ENCODE data around the gene PSMB3.

PSMB3 gene

DNA sequence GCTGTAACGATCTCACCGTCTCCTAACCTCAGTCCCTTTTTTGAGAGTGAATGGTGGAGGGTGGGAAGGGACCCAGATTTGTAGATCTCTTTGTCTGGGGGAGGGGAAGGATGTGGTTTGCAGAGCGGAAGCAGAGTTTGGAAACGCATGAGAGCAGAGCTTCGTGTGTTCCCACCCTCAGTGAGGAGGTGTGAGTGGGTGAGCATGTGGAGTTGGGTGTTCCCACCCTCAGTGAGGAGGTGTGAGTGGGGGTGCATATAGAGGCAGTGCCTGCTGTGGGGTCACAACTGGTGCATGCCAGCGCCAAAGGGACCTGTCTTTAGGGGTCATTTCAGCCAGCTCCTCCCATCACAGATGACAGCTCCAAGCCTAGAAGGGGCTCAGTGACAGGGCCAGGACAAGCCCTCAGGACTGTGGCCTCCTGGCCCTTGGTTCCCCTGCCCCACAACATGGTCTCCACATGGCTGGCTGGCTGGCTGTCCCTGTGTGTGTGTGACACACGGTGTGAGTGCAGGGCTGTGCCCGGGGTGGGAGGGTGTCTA lies 24.2 kb upstream of the PSMB3 start:
- H3K4me3 ChIP-seq (ENCODE audit: low read depth, low read length): no peak overlapping the region

GRCh38 chr17:38729368-38729885 lies 23.1 kb upstream of the PSMB3 start:
- Histone ChIP-seq H3K27ac (peak overlapping the region; percentile 71), H3K27me3 (ENCODE audit: insufficient read depth, low read depth, severe bottlenecking) (no peaks in the 10 kb centered on the region), H3K4me3 (ENCODE audit: low read depth, low read length) (peak overlapping the region; percentile 65), H3K9me3 (ENCODE audit: severe bottlenecking) (no peaks in the 10 kb centered on the region), H3K36me3 (peaks cover 35% of the 10 kb centered on the region)
- DNase-seq: no peak
- TF ChIP-seq CTCF (IDR thresholded peaks at IDR 0.05; ENCODE audit: low read depth, low read length): no peak

More for the DNA sequence above, 24.2 kb upstream of the PSMB3 start:
- no peaks in the 10 kb centered on the region for H3K27me3 ChIP-seq (ENCODE audit: insufficient read depth, low read depth, severe bottlenecking)
- H3K9me3 ChIP-seq (ENCODE audit: severe bottlenecking): no peaks in the 10 kb centered on the region
- TF ChIP-seq CTCF (IDR thresholded peaks at IDR 0.05; ENCODE audit: low read depth, low read length): no peak
- DNase-seq: no peak
- peaks cover 40% of the 10 kb centered on the region for H3K36me3 ChIP-seq
- no peak overlapping the region for H3K27ac ChIP-seq

DNA sequence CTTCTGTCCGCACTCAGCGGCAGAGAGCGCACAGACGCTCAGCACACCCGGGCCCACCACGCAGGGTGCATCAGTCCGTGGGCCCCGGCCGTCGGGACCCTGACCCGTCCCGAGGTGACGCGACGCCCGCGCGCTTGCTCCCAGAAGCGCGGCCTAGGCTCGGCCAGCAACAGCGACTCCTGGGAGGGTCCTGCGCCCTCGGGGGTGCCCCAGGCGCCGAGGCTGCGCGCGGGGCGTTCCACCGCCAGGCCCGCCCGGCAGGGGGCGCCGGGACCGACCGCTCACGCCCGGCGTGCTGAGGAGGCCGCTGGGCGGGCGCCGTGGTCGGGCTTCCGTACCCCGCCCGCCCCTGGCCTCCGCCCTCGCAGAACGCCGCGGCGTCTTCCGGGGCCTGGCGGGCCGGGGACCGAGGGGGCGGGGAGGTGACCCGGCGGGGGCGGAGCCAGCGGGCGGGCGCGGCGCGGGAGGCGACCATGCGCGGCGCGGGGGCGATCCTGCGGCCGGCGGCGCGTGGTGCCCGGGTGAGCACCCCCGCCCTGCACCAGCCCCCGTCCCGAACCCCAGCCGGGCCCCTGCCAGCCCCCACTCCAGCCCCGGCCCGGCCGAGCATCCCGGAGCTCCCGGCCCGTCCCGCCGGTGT lies 22.5 kb upstream of the PSMB3 start, which contains the start of gene CISD3:
Gene CISD3 (plus strand): TSS at position 456 of the 640 bp plus-strand sequence. CDS start 18 bp downstream, at position 474.
- Histone ChIP-seq H3K27ac (peak within 1 kb of the TSS; percentile 71), H3K36me3 (peaks cover 35% of the 10 kb centered on the region), H3K27me3 (ENCODE audit: insufficient read depth, low read depth, severe bottlenecking) (no peaks in the 10 kb centered on the region), H3K4me3 (ENCODE audit: low read depth, low read length) (peak within 1 kb of the TSS; percentile 65), H3K9me3 (ENCODE audit: severe bottlenecking) (no peaks in the 10 kb centered on the region)
- DNase-seq: peak; percentile 80
- peak; percentile 58 for TF ChIP-seq CTCF (IDR thresholded peaks at IDR 0.05; ENCODE audit: low read depth, low read length)

DNA sequence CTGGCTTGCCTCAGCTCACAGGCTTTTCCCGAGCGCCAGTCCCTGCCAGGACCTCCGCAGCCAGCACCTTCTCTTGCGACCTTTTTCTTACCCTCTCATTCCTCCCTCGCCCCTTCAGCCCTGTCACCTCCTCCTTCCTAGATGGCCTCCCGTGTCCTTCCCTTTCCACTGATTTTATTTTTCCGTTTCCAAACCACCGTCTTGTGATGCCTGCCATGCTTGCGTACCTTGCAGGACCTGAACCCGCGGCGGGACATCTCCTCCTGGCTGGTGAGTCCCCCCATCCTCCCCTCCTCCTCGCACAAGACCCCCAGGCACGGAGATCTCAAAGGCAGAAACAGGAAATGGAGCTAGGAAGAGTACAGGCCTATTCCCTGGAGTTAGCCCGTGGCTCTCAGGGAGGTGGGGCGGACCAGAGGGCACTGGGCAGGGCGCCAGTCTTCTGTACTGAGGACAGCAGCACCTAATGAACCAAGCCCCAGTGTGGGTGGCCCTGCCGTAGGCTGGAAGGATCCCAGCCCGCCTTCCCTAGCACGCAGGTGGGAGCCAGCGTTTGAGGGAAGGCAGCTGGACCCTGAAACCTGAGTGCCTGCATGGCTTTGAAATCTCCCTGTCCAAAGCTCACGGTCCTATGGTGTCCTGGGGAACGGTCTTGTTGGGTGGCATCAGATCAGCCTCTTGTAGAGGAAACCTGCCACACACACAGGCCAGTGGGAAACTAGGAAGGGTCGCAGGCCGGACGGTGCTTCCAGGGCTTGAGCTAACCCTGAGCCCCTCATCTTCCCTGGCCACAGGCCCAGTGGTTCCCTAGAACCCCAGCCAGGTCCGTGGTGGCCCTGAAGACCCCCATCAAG lies 21.8 kb upstream of the PSMB3 start:
- peak overlapping the region; percentile 71 for H3K27ac ChIP-seq
- TF ChIP-seq CTCF (IDR thresholded peaks at IDR 0.05; ENCODE audit: low read depth, low read length): no peak
- H3K4me3 ChIP-seq (ENCODE audit: low read depth, low read length): peak overlapping the region; percentile 61
- peak; percentile 29 for DNase-seq
- no peaks in the 10 kb centered on the region for H3K27me3 ChIP-seq (ENCODE audit: insufficient read depth, low read depth, severe bottlenecking)
- no peaks in the 10 kb centered on the region for H3K9me3 ChIP-seq (ENCODE audit: severe bottlenecking)
- peaks cover 36% of the 10 kb centered on the region for H3K36me3 ChIP-seq

DNA sequence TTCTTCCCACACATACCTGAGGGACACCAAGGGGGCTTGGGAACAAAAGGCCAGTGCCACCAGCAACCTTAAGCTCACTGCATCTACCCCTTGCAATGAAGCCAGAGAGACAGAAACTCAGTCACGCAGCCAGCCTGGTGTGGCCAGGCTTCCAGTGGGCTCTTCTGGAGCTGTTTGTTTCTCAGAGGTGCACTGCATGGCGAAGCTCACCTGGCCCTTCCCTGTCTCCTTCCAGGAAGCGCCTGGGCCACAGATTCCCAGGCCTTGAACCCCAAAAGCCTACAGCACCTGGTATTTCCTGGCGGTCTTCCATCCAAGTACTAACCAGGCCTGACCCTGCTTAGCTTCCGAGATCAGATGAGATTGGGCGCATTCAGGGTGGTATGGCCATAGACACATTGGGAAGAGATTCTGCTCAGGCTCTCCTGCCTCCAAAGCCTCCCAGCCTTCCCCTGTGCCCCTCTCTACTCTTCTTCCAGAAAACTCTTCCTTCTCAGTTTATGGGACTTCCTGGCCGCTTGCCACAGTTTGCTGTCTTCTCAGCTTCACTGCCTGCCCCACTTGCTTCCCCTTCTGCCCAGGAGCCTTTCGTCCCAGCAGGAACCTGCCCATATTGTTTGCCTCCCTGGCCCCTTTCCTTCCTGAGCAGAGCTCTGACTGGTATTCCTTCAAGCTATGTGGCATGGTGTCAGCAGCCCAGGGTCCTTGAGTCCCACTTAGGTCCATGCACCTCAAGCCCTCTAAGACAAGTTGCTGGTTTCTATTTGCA lies 20.8 kb upstream of the PSMB3 start:
- DNase-seq: no peak
- Histone ChIP-seq H3K27me3 (ENCODE audit: insufficient read depth, low read depth, severe bottlenecking) (no peaks in the 10 kb centered on the region), H3K36me3 (peaks cover 45% of the 10 kb centered on the region), H3K4me3 (ENCODE audit: low read depth, low read length) (no peak overlapping the region), H3K27ac (no peak overlapping the region), H3K9me3 (ENCODE audit: severe bottlenecking) (no peaks in the 10 kb centered on the region)
- TF ChIP-seq CTCF (IDR thresholded peaks at IDR 0.05; ENCODE audit: low read depth, low read length): no peak
